BE2C (cell line): ENCODE data around the gene PBX3.

Experiments used
- DNase-seq: peaks from one replicate; pipeline ENCODE4 v3.0.0-alpha.2; 2020
- H3K27me3 ChIP-seq: fragments of 250-450 bp; sonication (Bioruptor Pico); 2 replicates; pipeline ENCODE4 v1.5.1; 2020; ENCODE audit warnings: mild to moderate bottlenecking
- H3K36me3 ChIP-seq: fragments of 250-450 bp; sonication (Bioruptor Pico); 2 replicates; pipeline ENCODE4 v1.5.1; 2020; ENCODE audit warnings: mild to moderate bottlenecking
- H3K4me1 ChIP-seq: fragments of 250-450 bp; sonication (Bioruptor Pico); 2 replicates; pipeline ENCODE4 v1.5.1; 2020
- H3K4me3 ChIP-seq: 2 replicates; pipeline ENCODE4 v1.5.1; 2011; ENCODE audit warnings: low read depth, low read length
- H3K9me3 ChIP-seq: fragments of 250-450 bp; sonication (Bioruptor Pico); 2 replicates; pipeline ENCODE4 v1.5.1; 2020
- CTCF ChIP-seq: IDR thresholded peaks from 2 replicates; pipeline ENCODE4 v1.5.1; 2012; ENCODE audit warnings: mild to moderate bottlenecking, low read depth, low read length

Gene PBX3

GRCh38 chr9:125973547-125973946 is 226.4 kb downstream of the PBX3 start:
- Histone ChIP-seq H3K4me3 (no peak overlapping the region), H3K9me3 (no peaks in the 10 kb centered on the region; the same call in none of the 2 replicates), H3K4me1 (peaks cover 5% of the 10 kb centered on the region), H3K36me3 (no peaks in the 10 kb centered on the region), H3K27me3 (no peaks in the 10 kb centered on the region)
- no peak for TF ChIP-seq CTCF
- DNase-seq: no peak

- no peak for TF ChIP-seq CTCF
- Histone ChIP-seq H3K27me3 (no peaks in the 10 kb centered on the region), H3K4me1 (no peaks in the 10 kb centered on the region), H3K4me3 (no peak overlapping the region), H3K36me3 (no peaks in the 10 kb centered on the region), H3K9me3 (no peaks in the 10 kb centered on the region; the same call in none of the 2 replicates)
- no peak for DNase-seq
These were observed 227.5 kb downstream of the PBX3 start for GRCh38 chr9:125974705-125975104.

GRCh38 chr9:125977223-125977622 is 230.1 kb downstream of the PBX3 start:
- no peak for DNase-seq

GRCh38 chr9:125979383-125979782 is 232.2 kb downstream of the PBX3 start:
- Histone ChIP-seq H3K4me1 (no peaks in the 10 kb centered on the region), H3K36me3 (no peaks in the 10 kb centered on the region), H3K9me3 (no peaks in the 10 kb centered on the region; the same call in none of the 2 replicates), H3K27me3 (no peaks in the 10 kb centered on the region), H3K4me3 (no peak overlapping the region)
- no peak for DNase-seq
- no peak for TF ChIP-seq CTCF

More at GRCh38 chr9:125977223-125977622, 230.1 kb downstream of the PBX3 start:
- H3K9me3 ChIP-seq: no peaks in the 10 kb centered on the region; the same call in none of the 2 replicates
- TF ChIP-seq CTCF: no peak
- no peak overlapping the region for H3K4me3 ChIP-seq
- H3K4me1 ChIP-seq: no peaks in the 10 kb centered on the region
- H3K36me3 ChIP-seq: no peaks in the 10 kb centered on the region
- no peaks in the 10 kb centered on the region for H3K27me3 ChIP-seq

GRCh38 chr9:125982798-125983406 is 235.7 kb downstream of the PBX3 start:
- no peak for DNase-seq
- Histone ChIP-seq H3K9me3 (no peaks in the 10 kb centered on the region; the same call in 1 of the 2 replicates), H3K4me3 (no peak overlapping the region), H3K36me3 (no peaks in the 10 kb centered on the region), H3K27me3 (no peaks in the 10 kb centered on the region), H3K4me1 (no peaks in the 10 kb centered on the region)
- TF ChIP-seq CTCF: no peak

- no peak for DNase-seq
- Histone ChIP-seq H3K36me3 (no peaks in the 10 kb centered on the region), H3K9me3 (no peaks in the 10 kb centered on the region; the same call in 1 of the 2 replicates), H3K4me3 (no peak overlapping the region), H3K4me1 (no peaks in the 10 kb centered on the region), H3K27me3 (no peaks in the 10 kb centered on the region)
- no peak for TF ChIP-seq CTCF
These were observed 236.5 kb downstream of the PBX3 start for GRCh38 chr9:125983681-125984080.
